ENCODE measurements around the gene GPR107.

DNA sequence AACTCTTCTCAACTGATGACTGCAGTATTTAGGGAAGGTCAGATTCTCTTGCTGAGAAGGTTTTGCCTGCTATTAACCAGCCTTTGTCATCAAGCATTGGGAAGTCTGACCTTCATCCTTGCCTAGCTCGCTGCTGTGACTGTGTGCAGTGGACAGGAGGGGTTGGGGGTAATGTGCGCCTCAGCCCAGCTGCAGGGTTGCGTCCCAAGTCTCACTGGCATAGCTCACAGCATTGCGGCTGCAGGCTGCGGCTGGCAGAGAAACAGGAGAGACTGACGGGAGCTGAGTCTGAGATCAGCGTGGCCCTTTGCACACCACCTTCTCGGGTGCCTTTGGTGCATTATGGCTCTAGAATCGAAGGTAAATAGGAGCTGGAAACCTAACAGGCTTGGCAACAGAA is 62.6 kb downstream of the GPR107 start:
- TF ChIP-seq, protein P1, sequence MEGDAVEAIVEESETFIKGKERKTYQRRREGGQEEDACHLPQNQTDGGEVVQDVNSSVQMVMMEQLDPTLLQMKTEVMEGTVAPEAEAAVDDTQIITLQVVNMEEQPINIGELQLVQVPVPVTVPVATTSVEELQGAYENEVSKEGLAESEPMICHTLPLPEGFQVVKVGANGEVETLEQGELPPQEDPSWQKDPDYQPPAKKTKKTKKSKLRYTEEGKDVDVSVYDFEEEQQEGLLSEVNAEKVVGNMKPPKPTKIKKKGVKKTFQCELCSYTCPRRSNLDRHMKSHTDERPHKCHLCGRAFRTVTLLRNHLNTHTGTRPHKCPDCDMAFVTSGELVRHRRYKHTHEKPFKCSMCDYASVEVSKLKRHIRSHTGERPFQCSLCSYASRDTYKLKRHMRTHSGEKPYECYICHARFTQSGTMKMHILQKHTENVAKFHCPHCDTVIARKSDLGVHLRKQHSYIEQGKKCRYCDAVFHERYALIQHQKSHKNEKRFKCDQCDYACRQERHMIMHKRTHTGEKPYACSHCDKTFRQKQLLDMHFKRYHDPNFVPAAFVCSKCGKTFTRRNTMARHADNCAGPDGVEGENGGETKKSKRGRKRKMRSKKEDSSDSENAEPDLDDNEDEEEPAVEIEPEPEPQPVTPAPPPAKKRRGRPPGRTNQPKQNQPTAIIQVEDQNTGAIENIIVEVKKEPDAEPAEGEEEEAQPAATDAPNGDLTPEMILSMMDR (IDR thresholded peaks at IDR 0.05) = no peak
- TF ChIP-seq POLR2A (IDR thresholded peaks at IDR 0.05) = no peak

Measured in lower leg skin (tissue), 3 donors.